ENCODE results near the gene LRRC40.
"Not testable (repeated sequence)": the region's sequence is repeated elsewhere in the genome, so short reads cannot be mapped to it uniquely, and the experiment has no call there.

Gene LRRC40

DNA sequence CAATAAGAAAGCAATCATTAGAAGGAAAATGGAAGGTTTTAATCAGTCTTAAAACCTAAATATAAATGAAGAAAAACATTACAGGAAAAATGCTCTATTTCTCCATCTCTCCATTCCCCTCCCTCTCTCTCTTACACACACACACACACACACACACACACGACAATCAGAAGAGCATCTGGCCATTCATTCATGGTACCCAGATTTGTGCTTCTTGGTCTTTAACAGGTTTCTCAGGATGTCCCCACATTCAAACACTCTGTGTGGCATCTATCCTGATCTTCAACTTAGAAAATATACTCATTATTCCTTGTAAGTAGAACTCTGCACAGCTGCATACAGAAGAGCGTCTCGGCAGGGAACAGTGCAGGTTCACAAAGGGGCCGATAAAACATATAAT, 779 bp downstream of the LRRC40 start:
- TF ChIP-seq, protein P1, sequence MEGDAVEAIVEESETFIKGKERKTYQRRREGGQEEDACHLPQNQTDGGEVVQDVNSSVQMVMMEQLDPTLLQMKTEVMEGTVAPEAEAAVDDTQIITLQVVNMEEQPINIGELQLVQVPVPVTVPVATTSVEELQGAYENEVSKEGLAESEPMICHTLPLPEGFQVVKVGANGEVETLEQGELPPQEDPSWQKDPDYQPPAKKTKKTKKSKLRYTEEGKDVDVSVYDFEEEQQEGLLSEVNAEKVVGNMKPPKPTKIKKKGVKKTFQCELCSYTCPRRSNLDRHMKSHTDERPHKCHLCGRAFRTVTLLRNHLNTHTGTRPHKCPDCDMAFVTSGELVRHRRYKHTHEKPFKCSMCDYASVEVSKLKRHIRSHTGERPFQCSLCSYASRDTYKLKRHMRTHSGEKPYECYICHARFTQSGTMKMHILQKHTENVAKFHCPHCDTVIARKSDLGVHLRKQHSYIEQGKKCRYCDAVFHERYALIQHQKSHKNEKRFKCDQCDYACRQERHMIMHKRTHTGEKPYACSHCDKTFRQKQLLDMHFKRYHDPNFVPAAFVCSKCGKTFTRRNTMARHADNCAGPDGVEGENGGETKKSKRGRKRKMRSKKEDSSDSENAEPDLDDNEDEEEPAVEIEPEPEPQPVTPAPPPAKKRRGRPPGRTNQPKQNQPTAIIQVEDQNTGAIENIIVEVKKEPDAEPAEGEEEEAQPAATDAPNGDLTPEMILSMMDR (IDR thresholded peaks at IDR 0.05; ENCODE audit: insufficient read depth, low read depth, low read length, missing control alignments): no peak
- peak overlapping the region; percentile 83 for H3K4me3 ChIP-seq (ENCODE audit: low read depth, low read length)
- DNase-seq (ENCODE audit: low read depth): no peak

DNA sequence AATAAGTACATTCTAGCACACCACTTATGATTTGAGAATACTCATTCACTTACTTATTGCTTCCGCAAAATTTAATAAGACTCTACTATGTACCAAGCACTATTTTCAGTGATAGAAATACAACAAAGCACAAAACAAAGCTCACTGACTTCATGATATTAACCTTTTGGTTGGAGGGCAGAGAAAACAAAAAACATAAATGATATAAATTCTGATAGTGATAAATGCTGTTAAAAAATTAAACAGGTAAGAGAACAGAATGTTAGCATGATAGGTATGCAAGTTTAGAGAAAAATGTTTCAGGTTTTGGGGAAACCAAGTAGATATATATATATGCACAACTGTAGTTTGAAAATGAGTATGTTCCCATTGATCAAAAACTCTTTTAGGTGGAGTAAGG, 1.2 kb downstream of the LRRC40 start:
- TF ChIP-seq, protein P1 (IDR thresholded peaks at IDR 0.05; ENCODE audit: insufficient read depth, low read depth, low read length, missing control alignments): no peak
- no peak for DNase-seq (ENCODE audit: low read depth)
- peak overlapping the region; percentile 83 for H3K4me3 ChIP-seq (ENCODE audit: low read depth, low read length)

DNA sequence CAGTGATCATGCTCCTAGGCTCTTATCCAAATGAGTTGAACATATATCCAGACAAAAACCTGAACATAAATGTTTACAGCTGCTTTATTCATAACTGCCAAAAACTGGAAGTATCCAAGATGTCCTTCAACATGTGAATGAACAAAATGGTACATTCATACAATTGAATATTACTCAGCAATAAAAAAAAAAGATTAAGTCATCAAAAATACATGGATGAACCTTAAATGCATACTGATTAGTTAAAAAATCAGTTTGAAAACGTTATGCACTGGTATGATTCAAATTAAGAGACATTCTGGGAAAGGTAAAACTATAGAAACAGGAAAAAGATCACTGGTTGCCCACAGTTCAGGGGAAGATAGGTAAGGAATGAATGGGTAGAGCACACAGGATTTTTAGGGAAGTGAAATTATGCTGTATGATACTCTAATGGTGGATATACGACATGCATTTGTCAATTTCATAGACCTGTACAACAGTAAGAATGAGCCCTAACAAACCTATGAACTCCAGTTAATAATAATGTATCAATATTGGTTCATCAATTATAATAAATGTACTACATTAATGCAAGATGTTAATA, 3.1 kb downstream of the LRRC40 start:
- no peak for DNase-seq (ENCODE audit: low read depth)
- no peak overlapping the region for H3K4me3 ChIP-seq (ENCODE audit: low read depth, low read length)
- TF ChIP-seq, protein P1 (IDR thresholded peaks at IDR 0.05; ENCODE audit: insufficient read depth, low read depth, low read length, missing control alignments): no peak

DNA sequence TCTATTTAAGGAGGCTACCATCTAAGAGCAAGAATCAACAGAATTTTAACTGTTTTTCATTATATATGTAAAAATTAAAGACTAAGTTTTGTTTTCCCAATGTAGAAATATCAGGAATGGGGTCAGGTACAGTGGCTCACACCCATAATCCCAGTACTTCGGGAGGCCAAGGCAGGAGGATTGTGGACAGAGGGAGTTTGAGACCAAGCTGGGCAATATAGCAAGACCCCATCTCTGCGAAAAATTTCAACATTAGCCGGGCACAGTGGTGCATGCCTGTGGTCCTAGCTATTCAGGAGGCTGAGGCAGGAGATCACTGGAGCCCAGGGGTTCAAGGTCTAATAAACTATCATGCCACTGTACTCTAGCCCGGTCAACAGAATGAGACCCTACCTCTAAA, 5.3 kb downstream of the LRRC40 start:
- TF ChIP-seq, protein P1 (IDR thresholded peaks at IDR 0.05; ENCODE audit: insufficient read depth, low read depth, low read length, missing control alignments): no peak
- H3K4me3 ChIP-seq (ENCODE audit: low read depth, low read length): no peak overlapping the region
- no peak for DNase-seq (ENCODE audit: low read depth)

DNA sequence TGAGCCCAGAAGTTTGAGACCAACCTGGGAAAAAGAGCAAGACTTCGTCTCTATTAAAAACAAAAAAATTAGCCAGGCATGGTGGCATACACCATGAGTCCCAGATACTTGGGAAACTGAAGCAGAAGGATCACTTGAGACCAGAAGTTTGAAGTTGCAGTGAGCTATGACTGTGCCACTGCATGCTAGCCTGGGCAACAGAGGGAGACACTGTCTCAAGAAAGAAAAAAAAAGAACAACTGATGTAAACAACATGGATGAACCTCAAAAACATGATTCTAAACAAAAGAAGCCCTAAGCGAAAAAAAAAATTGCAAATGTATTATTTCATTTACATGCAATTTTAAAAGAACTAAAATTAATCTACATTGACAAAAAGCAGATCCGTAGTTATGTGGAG, 9.0 kb downstream of the LRRC40 start:
- no peak for DNase-seq (ENCODE audit: low read depth)
- no peak overlapping the region for H3K4me3 ChIP-seq (ENCODE audit: low read depth, low read length)
- TF ChIP-seq, protein P1 (IDR thresholded peaks at IDR 0.05; ENCODE audit: insufficient read depth, low read depth, low read length, missing control alignments): no peak

DNA sequence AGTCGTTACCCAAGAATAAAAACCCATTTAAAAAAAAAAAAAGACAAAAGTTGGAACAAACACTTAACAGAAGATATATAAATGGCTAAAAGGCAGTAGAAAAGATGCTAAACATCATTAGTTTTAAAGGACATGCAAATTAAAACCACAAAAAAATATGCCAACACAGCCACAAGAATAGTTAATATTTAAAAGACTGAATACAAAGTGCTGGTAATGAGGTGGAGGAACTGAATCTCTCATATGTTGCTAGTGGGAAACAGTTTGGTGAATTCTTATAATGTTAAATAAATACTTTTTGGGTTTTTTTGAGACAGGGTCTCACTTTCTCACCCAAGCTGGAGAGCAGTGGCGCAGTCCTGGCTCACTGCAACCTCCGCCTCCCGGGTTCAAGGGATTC, 10.0 kb downstream of the LRRC40 start:
- no peak for DNase-seq (ENCODE audit: low read depth)
- no peak overlapping the region for H3K4me3 ChIP-seq (ENCODE audit: low read depth, low read length)
- TF ChIP-seq, protein P1 (IDR thresholded peaks at IDR 0.05; ENCODE audit: insufficient read depth, low read depth, low read length, missing control alignments): no peak

DNA sequence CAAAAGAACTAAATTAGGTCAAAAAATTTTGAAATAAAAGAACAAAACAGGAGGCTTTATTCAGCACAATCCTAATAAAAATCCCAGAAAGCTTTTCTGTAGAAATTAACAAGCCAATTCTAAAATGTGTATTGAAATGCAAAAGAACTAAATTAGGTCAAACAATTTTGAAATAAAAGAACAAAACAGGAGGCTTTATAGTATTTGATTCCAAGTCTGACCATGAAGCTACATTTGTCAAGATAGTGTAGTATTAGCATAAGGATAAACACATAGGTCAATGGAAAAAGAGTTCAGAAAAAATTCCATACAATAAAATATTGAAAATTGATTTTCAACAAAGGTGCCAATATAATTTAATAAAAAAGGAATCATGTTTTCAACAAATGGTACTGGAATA, 10.8 kb downstream of the LRRC40 start:
- TF ChIP-seq, protein P1 (IDR thresholded peaks at IDR 0.05; ENCODE audit: insufficient read depth, low read depth, low read length, missing control alignments): no peak
- no peak for DNase-seq (ENCODE audit: low read depth)
- no peak overlapping the region for H3K4me3 ChIP-seq (ENCODE audit: low read depth, low read length)

DNA sequence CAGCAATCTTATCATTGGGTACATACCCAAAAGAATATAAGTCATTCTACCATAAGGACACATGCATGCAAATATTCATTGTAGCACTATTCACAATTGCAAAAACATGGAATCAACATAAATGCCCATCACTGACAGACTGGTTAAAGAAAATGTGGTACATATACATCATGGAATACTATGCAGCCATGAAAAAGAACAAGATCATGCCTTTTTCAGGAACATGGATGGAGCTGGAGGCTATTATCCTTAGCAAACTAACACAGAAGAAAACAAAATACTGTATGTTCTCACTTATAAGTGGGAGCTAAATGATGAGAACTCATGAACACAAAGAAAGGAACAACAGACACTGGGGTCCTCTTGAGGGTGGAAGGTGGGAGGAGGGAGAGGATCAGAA, 12.9 kb downstream of the LRRC40 start:
- DNase-seq (ENCODE audit: low read depth): not testable (repeated sequence)

More for the DNA sequence above, 12.9 kb downstream of the LRRC40 start:
- H3K4me3 ChIP-seq (ENCODE audit: low read depth, low read length): not testable (repeated sequence)
